CD4-positive, alpha-beta T cell treated with Interleukin-15 for 4 hours (primary cell): ENCODE measurements around the gene PHLDA3.

Experiments used
- DNase-seq: peaks from one replicate; pipeline ENCODE4 v3.0.0-alpha.2; 2020; ENCODE audit warnings: low spot score

The PHLDA3 gene

GRCh38 chr1:201429736-201430501 lies 39.1 kb downstream of the PHLDA3 start:
- DNase-seq = no peak

- DNase-seq = no peak
These were observed 41.0 kb downstream of the PHLDA3 start for GRCh38 chr1:201427963-201428362.

GRCh38 chr1:201426479-201427310 lies 42.3 kb downstream of the PHLDA3 start:
- DNase-seq = no peak

- no peak for DNase-seq
These were observed 44.8 kb downstream of the PHLDA3 start for GRCh38 chr1:201424146-201424545.

- no peak for DNase-seq
These were observed 45.3 kb downstream of the PHLDA3 start for GRCh38 chr1:201423655-201424054.

GRCh38 chr1:201422436-201423030 lies 46.5 kb downstream of the PHLDA3 start:
- no peak for DNase-seq

- no peak for DNase-seq
These were observed 47.0 kb downstream of the PHLDA3 start for GRCh38 chr1:201422026-201422425.

GRCh38 chr1:201421041-201421440 lies 47.9 kb downstream of the PHLDA3 start:
- DNase-seq = no peak

GRCh38 chr1:201420608-201421002 lies 48.4 kb downstream of the PHLDA3 start:
- no peak for DNase-seq

- DNase-seq = no peak
These were observed 49.0 kb downstream of the PHLDA3 start for GRCh38 chr1:201419746-201420607.

GRCh38 chr1:201419256-201419655 lies 49.7 kb downstream of the PHLDA3 start:
- DNase-seq = no peak

GRCh38 chr1:201418461-201418860 lies 50.5 kb downstream of the PHLDA3 start:
- no peak for DNase-seq
